ENCODE data around the gene ENOPH1.

Gene ENOPH1

DNA sequence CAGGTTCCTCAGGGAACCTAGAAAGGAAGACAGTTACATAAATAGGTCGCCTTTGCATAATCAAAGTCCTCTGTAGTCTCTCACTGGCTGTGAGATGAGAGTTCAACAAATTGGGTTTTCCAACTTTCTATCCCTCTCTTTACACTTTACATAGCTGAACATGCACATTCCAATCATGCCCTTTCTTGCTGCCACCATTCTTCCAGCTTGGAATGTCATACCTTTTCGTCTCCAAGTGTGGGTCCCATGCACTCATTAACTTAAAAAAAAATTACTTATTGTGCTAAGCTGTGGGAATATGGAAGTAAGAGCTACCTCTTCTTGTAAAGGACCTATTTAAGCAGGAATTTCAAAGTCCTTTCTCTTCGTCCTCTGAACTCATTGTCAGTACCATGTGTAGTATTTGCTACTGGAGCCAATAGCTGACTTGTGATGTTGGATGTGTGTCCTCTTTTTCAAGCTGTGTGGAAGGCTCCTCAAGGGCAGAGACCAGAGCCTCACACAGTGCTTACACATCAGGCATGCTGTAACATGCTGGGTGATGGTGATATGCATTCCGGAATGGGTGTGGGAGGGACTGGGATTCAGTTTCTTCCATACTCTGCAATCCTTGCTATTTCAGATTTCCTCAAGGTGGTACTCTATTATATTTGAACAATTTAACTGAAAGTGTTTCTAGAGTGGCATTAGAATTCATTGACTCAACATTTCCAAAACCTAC, 7.1 kb downstream of the ENOPH1 start (continued):
- TF ChIP-seq ZSCAN23 (tag by site-specific recombination; IDR thresholded peaks at IDR 0.05) (no peak), ZNF529 (tag by site-specific recombination; IDR thresholded peaks at IDR 0.05; ENCODE audit: insufficient replicate concordance) (no peak), RBAK (tag by site-specific recombination; IDR thresholded peaks at IDR 0.05) (no peak)

DNA sequence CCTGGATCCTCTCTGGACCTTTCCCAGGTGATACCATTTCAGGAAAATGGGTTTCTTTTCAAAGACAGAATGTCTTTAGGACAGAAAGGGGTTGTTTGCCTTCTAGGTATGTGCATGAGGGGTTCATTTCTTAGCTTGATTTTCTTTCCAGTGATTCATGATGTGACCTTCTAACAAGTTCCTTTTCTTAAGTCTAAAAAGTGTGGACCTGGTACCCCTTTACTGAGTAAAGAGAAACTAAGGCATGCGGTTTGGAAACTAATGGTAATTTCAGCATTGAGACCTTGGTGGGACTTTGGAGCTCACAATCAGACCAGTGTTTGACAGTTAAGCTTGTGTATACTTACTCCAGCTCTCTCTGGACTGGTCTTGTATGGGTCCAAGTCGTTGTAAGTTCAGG, 8.7 kb downstream of the ENOPH1 start:
- Histone ChIP-seq H3K4me3 (ENCODE audit: low read depth, low read length) (no peak overlapping the region), H3K27ac (ENCODE audit: extremely low read depth, low read depth, low read length) (no peak overlapping the region), H3K4me1 (ENCODE audit: control insufficient read depth, insufficient read depth, low read length) (no peaks in the 10 kb centered on the region), H3K9me3 (ENCODE audit: control insufficient read depth, insufficient read depth, low read depth, low read length) (no peaks in the 10 kb centered on the region), H3K36me3 (ENCODE audit: control insufficient read depth in 2 of 2, insufficient read depth in 1 of 2, low read length in 2 of 2) (peaks cover 0 to 8% of the 10 kb centered on the region in 2 experiments; a peak in 2 of 3 replicates)
- POLR2A ChIA-PET, result no interaction called here
- TF ChIP-seq ZFP69B (tag by site-specific recombination; IDR thresholded peaks at IDR 0.05) (no peak), ZNF549 (tag by site-specific recombination; IDR thresholded peaks at IDR 0.05) (no peak)
- TF ChIP-seq, protein P1, sequence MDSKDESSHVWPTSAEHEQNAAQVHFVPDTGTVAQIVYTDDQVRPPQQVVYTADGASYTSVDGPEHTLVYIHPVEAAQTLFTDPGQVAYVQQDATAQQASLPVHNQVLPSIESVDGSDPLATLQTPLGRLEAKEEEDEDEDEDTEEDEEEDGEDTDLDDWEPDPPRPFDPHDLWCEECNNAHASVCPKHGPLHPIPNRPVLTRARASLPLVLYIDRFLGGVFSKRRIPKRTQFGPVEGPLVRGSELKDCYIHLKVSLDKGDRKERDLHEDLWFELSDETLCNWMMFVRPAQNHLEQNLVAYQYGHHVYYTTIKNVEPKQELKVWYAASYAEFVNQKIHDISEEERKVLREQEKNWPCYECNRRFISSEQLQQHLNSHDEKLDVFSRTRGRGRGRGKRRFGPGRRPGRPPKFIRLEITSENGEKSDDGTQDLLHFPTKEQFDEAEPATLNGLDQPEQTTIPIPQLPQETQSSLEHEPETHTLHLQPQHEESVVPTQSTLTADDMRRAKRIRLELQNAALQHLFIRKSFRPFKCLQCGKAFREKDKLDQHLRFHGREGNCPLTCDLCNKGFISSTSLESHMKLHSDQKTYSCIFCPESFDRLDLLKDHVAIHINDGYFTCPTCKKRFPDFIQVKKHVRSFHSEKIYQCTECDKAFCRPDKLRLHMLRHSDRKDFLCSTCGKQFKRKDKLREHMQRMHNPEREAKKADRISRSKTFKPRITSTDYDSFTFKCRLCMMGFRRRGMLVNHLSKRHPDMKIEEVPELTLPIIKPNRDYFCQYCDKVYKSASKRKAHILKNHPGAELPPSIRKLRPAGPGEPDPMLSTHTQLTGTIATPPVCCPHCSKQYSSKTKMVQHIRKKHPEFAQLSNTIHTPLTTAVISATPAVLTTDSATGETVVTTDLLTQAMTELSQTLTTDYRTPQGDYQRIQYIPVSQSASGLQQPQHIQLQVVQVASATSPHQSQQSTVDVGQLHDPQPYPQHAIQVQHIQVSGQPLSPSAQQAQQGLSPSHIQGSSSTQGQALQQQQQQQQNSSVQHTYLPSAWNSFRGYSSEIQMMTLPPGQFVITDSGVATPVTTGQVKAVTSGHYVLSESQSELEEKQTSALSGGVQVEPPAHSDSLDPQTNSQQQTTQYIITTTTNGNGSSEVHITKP (tag by site-specific recombination; IDR thresholded peaks at IDR 0.05), result 0 out of 2 replicates have a peak, but pooled peaks have one; percentile 12
- CTCF ChIA-PET, result interaction anchor here (0.6 to 1.1 kb wide), 2 partner anchors 10 to 12 kb away, joined by 3 to 9 read pairs; no protein-coding TSS in a partner anchor

DNA sequence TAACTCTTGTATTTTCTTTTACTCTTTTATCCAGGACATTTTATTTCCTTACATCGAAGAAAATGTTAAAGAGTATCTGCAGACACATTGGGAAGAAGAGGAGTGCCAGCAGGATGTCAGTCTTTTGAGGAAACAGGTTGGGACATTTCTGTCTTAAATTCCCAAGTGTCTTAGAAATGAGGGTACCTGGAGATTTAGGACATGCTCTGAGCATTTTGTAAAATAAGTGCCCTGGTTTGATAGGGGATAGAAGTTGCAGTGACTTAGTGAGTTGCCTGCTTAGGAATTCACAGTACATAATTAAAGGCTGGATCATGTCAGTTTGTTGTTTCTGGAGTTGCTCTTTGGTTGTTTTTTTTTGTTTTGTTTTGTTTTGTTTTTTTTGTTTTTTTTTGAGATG, 17.5 kb downstream of the ENOPH1 start:
- no peak for TF ChIP-seq GLI4 (tag by site-specific recombination; IDR thresholded peaks at IDR 0.05)
- no peak for TF ChIP-seq ZNF341 (tag by site-specific recombination; IDR thresholded peaks at IDR 0.05; ENCODE audit: low read depth)
- TF ChIP-seq, protein P2, sequence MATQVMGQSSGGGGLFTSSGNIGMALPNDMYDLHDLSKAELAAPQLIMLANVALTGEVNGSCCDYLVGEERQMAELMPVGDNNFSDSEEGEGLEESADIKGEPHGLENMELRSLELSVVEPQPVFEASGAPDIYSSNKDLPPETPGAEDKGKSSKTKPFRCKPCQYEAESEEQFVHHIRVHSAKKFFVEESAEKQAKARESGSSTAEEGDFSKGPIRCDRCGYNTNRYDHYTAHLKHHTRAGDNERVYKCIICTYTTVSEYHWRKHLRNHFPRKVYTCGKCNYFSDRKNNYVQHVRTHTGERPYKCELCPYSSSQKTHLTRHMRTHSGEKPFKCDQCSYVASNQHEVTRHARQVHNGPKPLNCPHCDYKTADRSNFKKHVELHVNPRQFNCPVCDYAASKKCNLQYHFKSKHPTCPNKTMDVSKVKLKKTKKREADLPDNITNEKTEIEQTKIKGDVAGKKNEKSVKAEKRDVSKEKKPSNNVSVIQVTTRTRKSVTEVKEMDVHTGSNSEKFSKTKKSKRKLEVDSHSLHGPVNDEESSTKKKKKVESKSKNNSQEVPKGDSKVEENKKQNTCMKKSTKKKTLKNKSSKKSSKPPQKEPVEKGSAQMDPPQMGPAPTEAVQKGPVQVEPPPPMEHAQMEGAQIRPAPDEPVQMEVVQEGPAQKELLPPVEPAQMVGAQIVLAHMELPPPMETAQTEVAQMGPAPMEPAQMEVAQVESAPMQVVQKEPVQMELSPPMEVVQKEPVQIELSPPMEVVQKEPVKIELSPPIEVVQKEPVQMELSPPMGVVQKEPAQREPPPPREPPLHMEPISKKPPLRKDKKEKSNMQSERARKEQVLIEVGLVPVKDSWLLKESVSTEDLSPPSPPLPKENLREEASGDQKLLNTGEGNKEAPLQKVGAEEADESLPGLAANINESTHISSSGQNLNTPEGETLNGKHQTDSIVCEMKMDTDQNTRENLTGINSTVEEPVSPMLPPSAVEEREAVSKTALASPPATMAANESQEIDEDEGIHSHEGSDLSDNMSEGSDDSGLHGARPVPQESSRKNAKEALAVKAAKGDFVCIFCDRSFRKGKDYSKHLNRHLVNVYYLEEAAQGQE (tag by site-specific recombination; IDR thresholded peaks at IDR 0.05), result no peak
- no peak for TF ChIP-seq ZNF623 (tag by site-specific recombination; IDR thresholded peaks at IDR 0.05)
- no peak for TF ChIP-seq ZNF354C (tag by site-specific recombination; IDR thresholded peaks at IDR 0.05; ENCODE audit: borderline replicate concordance, low read depth)
- TF ChIP-seq TCF7L2 (IDR thresholded peaks at IDR 0.05; ENCODE audit: borderline replicate concordance, low read depth, low read length), result no peak
- no peak for TF ChIP-seq ZFP37 (tag by site-specific recombination; IDR thresholded peaks at IDR 0.05)
- TF ChIP-seq, protein P3, sequence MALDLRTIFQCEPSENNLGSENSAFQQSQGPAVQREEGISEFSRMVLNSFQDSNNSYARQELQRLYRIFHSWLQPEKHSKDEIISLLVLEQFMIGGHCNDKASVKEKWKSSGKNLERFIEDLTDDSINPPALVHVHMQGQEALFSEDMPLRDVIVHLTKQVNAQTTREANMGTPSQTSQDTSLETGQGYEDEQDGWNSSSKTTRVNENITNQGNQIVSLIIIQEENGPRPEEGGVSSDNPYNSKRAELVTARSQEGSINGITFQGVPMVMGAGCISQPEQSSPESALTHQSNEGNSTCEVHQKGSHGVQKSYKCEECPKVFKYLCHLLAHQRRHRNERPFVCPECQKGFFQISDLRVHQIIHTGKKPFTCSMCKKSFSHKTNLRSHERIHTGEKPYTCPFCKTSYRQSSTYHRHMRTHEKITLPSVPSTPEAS (tag by site-specific recombination; IDR thresholded peaks at IDR 0.05), result no peak
- TF ChIP-seq ZNF48 (tag by site-specific recombination; IDR thresholded peaks at IDR 0.05), result no peak
- TF ChIP-seq MEIS1 (CRISPR knock-in tag; IDR thresholded peaks at IDR 0.05; ENCODE audit: borderline replicate concordance), result no peak
- TF ChIP-seq ZSCAN23 (tag by site-specific recombination; IDR thresholded peaks at IDR 0.05), result no peak
- no peak for TF ChIP-seq HOXD13 (CRISPR knock-in tag; IDR thresholded peaks at IDR 0.05; ENCODE audit: borderline replicate concordance)
- TF ChIP-seq ZNF843 (tag by site-specific recombination; IDR thresholded peaks at IDR 0.05), result no peak
- no peak for TF ChIP-seq ZNF558 (tag by site-specific recombination; IDR thresholded peaks at IDR 0.05)
- TF ChIP-seq ZIC2 (tag by site-specific recombination; IDR thresholded peaks at IDR 0.05), result no peak
- no peak for TF ChIP-seq KLF7 (tag by site-specific recombination; IDR thresholded peaks at IDR 0.05; ENCODE audit: borderline replicate concordance)
- TF ChIP-seq ZBTB8A (tag by site-specific recombination; IDR thresholded peaks at IDR 0.05), result no peak
- Histone ChIP-seq H3K9me3 (ENCODE audit: control insufficient read depth, insufficient read depth, low read depth, low read length) (no peaks in the 10 kb centered on the region), H3K4me3 (ENCODE audit: low read depth, low read length) (no peak overlapping the region), H3K4me1 (ENCODE audit: control insufficient read depth, insufficient read depth, low read length) (no peaks in the 10 kb centered on the region), H3K27ac (ENCODE audit: extremely low read depth, low read depth, low read length) (no peak overlapping the region), H3K36me3 (ENCODE audit: control insufficient read depth in 2 of 2, insufficient read depth in 1 of 2, low read length in 2 of 2) (peaks cover 0 to 50% of the 10 kb centered on the region in 2 experiments; a peak in 2 of 3 replicates)
- ChIA-PET CTCF (no interaction called here), POLR2A (no interaction called here)

Data from HEK293 (cell line).